Fibroblast of lung (primary cell): ENCODE measurements around the gene WDR5B.

ENCODE experiments used
- EZH2 ChIP-seq: IDR thresholded peaks from 2 replicates; pipeline ENCODE4 v1.5.1; 2012; ENCODE audit warnings: low read length, control low read depth, mild to moderate bottlenecking; ENCODE audit errors: missing control alignments
- TF ChIP-seq, protein P1 (sequence below), 2 donors: IDR thresholded peaks in 1 of 2; conservative IDR thresholded peaks in 1 of 2; 1 replicate in 1 of 2; 2 replicates in 1 of 2; pipeline ENCODE4 v1.5.1; 2011 to 2012; ENCODE audit warnings: low read length in 2 of 2, control low read depth in 1 of 2, inconsistent platforms in 1 of 2, low read depth in 1 of 2, mild to moderate bottlenecking in 1 of 2

GRCh38 chr3:122407946-122408345 is 7.9 kb downstream of the WDR5B start:
- no peak for TF ChIP-seq EZH2
- TF ChIP-seq, protein P1, sequence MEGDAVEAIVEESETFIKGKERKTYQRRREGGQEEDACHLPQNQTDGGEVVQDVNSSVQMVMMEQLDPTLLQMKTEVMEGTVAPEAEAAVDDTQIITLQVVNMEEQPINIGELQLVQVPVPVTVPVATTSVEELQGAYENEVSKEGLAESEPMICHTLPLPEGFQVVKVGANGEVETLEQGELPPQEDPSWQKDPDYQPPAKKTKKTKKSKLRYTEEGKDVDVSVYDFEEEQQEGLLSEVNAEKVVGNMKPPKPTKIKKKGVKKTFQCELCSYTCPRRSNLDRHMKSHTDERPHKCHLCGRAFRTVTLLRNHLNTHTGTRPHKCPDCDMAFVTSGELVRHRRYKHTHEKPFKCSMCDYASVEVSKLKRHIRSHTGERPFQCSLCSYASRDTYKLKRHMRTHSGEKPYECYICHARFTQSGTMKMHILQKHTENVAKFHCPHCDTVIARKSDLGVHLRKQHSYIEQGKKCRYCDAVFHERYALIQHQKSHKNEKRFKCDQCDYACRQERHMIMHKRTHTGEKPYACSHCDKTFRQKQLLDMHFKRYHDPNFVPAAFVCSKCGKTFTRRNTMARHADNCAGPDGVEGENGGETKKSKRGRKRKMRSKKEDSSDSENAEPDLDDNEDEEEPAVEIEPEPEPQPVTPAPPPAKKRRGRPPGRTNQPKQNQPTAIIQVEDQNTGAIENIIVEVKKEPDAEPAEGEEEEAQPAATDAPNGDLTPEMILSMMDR (conservative IDR thresholded peaks at IDR 0.05 in 1 of 2, IDR thresholded peaks at IDR 0.05 in 1 of 2; ENCODE audit: low read depth in 1 of 2, low read length in 2 of 2), result no peak
